Chondrocyte (in vitro differentiated cells): Measurements from ENCODE around the gene MYOF. TPM values are rescaled to one million over a fixed set of nuclear protein-coding genes. Genes with fewer than 3 reads are reported as not detected.
A peak's percentile ranks its signal among the peaks of the same experiment; 100 is the strongest.

Experiments
- DNase-seq: peaks from one replicate; pipeline ENCODE4 v3.0.0; 2021; ENCODE audit warnings: mixed read lengths, low spot score
- H3K27ac Mint-ChIP-seq: one replicate; pipeline ENCODE4 v1.8.0; 2021; ENCODE audit warnings: mild to moderate bottlenecking, moderate library complexity, mixed read lengths; ENCODE audit not compliant: unreplicated experiment
- H3K27me3 Mint-ChIP-seq: 2 replicates; pipeline ENCODE4 v1.8.0; 2021; ENCODE audit warnings: low read depth, mixed read lengths
- H3K36me3 Mint-ChIP-seq: 2 replicates; pipeline ENCODE4 v1.8.0; 2021; ENCODE audit warnings: low read depth, mixed read lengths
- H3K4me1 Mint-ChIP-seq: 2 replicates; pipeline ENCODE4 v1.8.0; 2021; ENCODE audit warnings: low read depth, mild to moderate bottlenecking, mixed read lengths
- H3K4me3 Mint-ChIP-seq: one replicate; pipeline ENCODE4 v1.8.0; 2021; ENCODE audit warnings: mild to moderate bottlenecking, moderate library complexity, mixed read lengths; ENCODE audit not compliant: unreplicated experiment
- H3K9me3 Mint-ChIP-seq: 2 replicates; pipeline ENCODE4 v1.8.0; 2021; ENCODE audit warnings: low read depth, mixed read lengths
- total RNA-seq: library from RNA; stranded (reverse); gene quantifications from 3 replicates; pipeline ENCODE4 v1.2.1, GENCODE V29; 2021
- TF ChIP-seq, protein P1 (sequence below): fragments of 200-600 bp; sonication (generic); IDR thresholded peaks from 2 replicates; pipeline ENCODE4 v1.5.0; 2021; ENCODE audit warnings: antibody characterized with exemption, mild to moderate bottlenecking, moderate library complexity

MYOF gene
- total RNA-seq, 1 donor from 2014 or later = 526 TPM

DNA sequence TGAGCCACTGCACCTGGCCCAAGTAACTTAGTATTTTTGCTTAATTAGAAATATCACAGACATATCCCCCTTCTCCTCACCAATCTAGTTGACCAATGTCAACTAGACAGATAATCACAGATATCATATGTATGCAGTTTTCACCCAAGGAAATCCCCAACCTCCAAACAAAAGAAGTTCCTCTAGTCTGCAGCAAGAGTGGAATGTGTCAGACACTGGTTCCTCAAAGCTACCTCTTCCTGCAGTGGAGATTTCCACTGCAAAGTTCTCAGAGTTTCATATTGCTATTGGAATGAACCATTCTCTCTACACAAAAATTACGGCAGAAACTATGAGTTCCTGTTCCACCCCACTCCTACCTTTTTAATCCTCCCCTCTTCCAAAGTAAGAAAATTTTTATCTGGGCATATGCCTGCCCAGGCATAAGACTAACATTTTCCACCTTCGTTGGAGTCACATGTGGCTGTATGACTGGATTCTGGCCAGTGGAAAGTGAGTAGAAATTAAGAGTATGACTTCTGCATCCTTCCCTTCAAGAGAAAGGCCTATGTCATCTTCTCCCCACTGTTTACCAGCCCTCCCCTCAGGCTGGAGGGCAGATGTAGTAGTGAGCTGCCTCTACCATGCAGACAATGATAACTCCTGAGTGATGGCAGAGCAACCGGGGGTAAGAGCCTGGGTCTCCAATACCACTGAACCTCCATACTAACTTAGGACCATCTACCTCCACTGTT, 103.0 kb downstream of the MYOF start:
- H3K27ac Mint-ChIP-seq = peak overlapping the region; percentile 87
- H3K36me3 Mint-ChIP-seq = peaks cover 43% of the 10 kb centered on the region

DNA sequence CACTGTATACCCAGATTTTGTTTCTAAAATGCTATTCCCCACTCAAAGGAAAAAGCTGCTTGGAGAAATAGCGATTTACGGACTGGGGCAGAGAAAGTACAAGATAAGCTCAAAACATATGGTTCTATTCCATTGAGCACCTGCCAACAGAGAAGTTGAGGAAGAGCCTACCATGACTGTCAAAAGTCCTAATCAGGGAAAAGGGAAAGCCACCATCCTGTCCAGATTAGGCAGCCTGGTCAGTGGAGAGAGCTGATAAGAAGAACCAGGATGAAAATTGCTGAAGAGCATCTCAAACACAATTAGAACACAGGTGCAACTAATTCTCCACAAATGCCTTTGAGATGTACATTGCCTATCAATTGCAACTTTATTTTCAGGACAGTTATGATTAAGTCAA, 104.1 kb downstream of the MYOF start:
- H3K27ac Mint-ChIP-seq = peak overlapping the region; percentile 89
- H3K36me3 Mint-ChIP-seq = peaks cover 44% of the 10 kb centered on the region
- no peak overlapping the region for H3K4me3 Mint-ChIP-seq
- TF ChIP-seq, protein P1, sequence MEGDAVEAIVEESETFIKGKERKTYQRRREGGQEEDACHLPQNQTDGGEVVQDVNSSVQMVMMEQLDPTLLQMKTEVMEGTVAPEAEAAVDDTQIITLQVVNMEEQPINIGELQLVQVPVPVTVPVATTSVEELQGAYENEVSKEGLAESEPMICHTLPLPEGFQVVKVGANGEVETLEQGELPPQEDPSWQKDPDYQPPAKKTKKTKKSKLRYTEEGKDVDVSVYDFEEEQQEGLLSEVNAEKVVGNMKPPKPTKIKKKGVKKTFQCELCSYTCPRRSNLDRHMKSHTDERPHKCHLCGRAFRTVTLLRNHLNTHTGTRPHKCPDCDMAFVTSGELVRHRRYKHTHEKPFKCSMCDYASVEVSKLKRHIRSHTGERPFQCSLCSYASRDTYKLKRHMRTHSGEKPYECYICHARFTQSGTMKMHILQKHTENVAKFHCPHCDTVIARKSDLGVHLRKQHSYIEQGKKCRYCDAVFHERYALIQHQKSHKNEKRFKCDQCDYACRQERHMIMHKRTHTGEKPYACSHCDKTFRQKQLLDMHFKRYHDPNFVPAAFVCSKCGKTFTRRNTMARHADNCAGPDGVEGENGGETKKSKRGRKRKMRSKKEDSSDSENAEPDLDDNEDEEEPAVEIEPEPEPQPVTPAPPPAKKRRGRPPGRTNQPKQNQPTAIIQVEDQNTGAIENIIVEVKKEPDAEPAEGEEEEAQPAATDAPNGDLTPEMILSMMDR = no peak
- peaks cover 64% of the 10 kb centered on the region for H3K4me1 Mint-ChIP-seq
- H3K9me3 Mint-ChIP-seq = no peaks in the 10 kb centered on the region
- H3K27me3 Mint-ChIP-seq = no peaks in the 10 kb centered on the region
- no peak for DNase-seq

More for the DNA sequence above, 103.0 kb downstream of the MYOF start:
- no peak overlapping the region for H3K4me3 Mint-ChIP-seq
- H3K27me3 Mint-ChIP-seq = no peaks in the 10 kb centered on the region
- H3K4me1 Mint-ChIP-seq = peaks cover 76% of the 10 kb centered on the region
- H3K9me3 Mint-ChIP-seq = no peaks in the 10 kb centered on the region
- DNase-seq = no peak
- TF ChIP-seq, protein P1 = no peak

DNA sequence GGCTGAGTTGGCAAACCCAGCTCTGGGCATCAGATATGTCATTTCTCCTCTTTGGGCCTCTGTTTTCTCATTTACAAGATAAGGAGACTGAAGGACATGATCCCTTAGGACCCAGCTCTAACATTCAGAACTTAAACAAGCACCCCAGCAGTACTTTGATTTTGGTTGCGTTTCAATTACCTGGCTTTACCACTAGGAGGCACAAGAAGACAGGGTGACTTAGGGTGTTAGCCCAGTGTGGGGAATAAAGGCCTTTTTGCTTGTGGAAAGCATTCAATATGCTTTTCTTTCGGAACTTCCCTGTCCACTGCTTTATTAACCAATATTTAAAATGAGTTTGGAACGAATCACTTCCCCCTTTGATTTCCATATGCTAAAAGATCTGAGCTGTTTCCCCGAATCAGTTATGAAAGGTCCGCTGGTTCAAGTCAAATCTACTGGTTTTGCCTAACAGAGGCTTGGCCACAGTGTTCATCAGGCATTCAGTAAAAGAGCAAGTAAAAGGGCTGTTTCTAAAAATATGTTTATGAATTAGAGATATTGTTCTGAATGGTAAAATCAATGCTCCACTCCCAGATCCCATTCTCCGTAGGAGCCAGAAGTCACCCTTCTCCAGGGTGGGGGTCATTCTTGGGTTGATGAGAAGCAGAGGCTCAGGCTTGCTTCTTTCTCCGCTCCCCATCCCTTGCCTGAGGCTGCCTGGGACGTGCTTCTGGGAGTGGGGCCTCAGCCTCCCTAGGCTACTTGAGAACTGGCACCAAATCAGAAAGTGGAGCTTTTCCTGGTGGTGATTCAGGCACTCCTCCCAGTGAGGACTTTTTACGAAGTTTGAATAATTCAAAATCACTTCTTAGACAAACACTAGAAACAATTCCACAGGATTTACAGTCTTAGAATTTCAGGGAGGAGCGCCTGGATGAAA, 105.5 kb downstream of the MYOF start:
- peaks cover 53% of the 10 kb centered on the region for H3K36me3 Mint-ChIP-seq
- H3K4me1 Mint-ChIP-seq = peaks cover 59% of the 10 kb centered on the region
- no peak for DNase-seq
- no peaks in the 10 kb centered on the region for H3K27me3 Mint-ChIP-seq
- H3K4me3 Mint-ChIP-seq = peak overlapping the region; percentile 43
- H3K9me3 Mint-ChIP-seq = no peaks in the 10 kb centered on the region
- TF ChIP-seq, protein P1 = peak; percentile 96
- H3K27ac Mint-ChIP-seq = peak overlapping the region; percentile 89

DNA sequence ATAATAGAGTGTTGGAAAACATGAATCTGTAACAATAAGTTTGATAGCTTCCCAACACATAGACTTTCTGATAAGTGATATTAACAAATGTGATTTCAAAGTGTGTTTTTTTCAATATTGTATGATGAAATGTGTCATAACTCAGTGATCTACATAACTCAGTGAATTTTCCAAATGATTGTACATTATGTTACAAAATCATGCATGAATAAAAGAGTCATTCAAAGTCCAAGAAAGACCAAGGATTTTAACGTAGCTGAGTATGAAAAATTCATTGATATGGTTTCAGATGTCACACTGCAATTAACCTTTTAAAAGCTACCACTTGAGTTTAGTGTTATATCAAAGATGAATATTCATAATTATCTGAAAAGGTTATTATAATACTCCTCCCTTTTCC, 111.2 kb downstream of the MYOF start:
- Mint-ChIP-seq H3K27ac (peak overlapping the region; percentile 47), H3K4me1 (peaks cover 5% of the 10 kb centered on the region)

More for the DNA sequence above, 111.2 kb downstream of the MYOF start:
- no peaks in the 10 kb centered on the region for H3K27me3 Mint-ChIP-seq
- no peak overlapping the region for H3K4me3 Mint-ChIP-seq
- no peak for DNase-seq
- peaks cover 73% of the 10 kb centered on the region for H3K36me3 Mint-ChIP-seq
- TF ChIP-seq, protein P1 = no peak
- no peaks in the 10 kb centered on the region for H3K9me3 Mint-ChIP-seq
